Ascending aorta (tissue), 2 donors: Measurements from ENCODE around the gene PLEKHG5. TPM values are rescaled to one million over a fixed set of nuclear protein-coding genes. Genes with fewer than 3 reads are reported as not detected.

ENCODE experiments used
- DNase-seq, 2 donors: peaks; one replicate each; pipeline ENCODE4 v3.0.0-alpha.2; 2019; ENCODE audit warnings: low spot score in 2 of 2
- H3K27ac ChIP-seq, 2 donors: fragments of 200-600 bp; sonication (generic); one replicate each; pipeline ENCODE4 v1.5.1; 2016 to 2017; ENCODE audit warnings: mild to moderate bottlenecking in 1 of 2
- H3K27me3 ChIP-seq: fragments of 200-600 bp; sonication (generic); one replicate; pipeline ENCODE4 v1.5.1; 2017
- H3K36me3 ChIP-seq, 2 donors: fragments of 200-600 bp; sonication (generic); one replicate each; pipeline ENCODE4 v1.5.1; 2016
- H3K4me1 ChIP-seq, 2 donors: fragments of 200-600 bp; sonication (generic); one replicate each; pipeline ENCODE4 v1.5.1; 2016 to 2017; ENCODE audit warnings: mild to moderate bottlenecking in 1 of 2
- H3K4me3 ChIP-seq, 2 donors: fragments of 200-600 bp; sonication (generic); one replicate each; pipeline ENCODE4 v1.5.1; 2016 to 2017; ENCODE audit warnings: mild to moderate bottlenecking in 1 of 2
- H3K9me3 ChIP-seq, 2 donors: fragments of 200-600 bp; sonication (generic); one replicate each; pipeline ENCODE4 v1.5.1; 2016
- CTCF ChIP-seq, 3 experiments: fragments of 200-600 bp in 2 of 3; fragments of 450-650 bp in 1 of 3; sonication (generic) in 2 of 3; IDR thresholded peaks; one replicate each; pipeline ENCODE4 v1.5.1; 2016 to 2019; ENCODE audit warnings: antibody characterized with exemption in 3 of 3, mild to moderate bottlenecking in 1 of 3, moderate library complexity in 1 of 3
- intact Hi-C: fragments of 100-400 bp; cut with DNase I; formaldehyde crosslinking; loops from one replicate; pipeline ENCODE4 v1.15.1; 2023
- total RNA-seq: library from RNA; depleted of rRNA; stranded (reverse); fragments of >200 nt; gene quantifications from one replicate; pipeline ENCODE4 v1.1.0, GENCODE V29; 2016

The PLEKHG5 gene
- total RNA-seq, 1 donor from 2014 or later: 11.4 TPM

GRCh38 chr1:6521536-6521935 lies 30.1 kb upstream of the PLEKHG5 start:
- intact Hi-C loops: no loop called here
- DNase-seq: no peak
- peaks cover 13 to 21% of the 10 kb centered on the region in 2 donors for H3K36me3 ChIP-seq
- no peak overlapping the region for H3K27ac ChIP-seq
- no peak for TF ChIP-seq CTCF (IDR thresholded peaks at IDR 0.05)
- no peak overlapping the region for H3K4me3 ChIP-seq
- no peaks in the 10 kb centered on the region for H3K27me3 ChIP-seq
- no peaks in the 10 kb centered on the region for H3K9me3 ChIP-seq
- H3K4me1 ChIP-seq: peaks cover 5 to 10% of the 10 kb centered on the region in 2 donors

- no peaks in the 10 kb centered on the region for H3K9me3 ChIP-seq
- DNase-seq: no peak
- H3K36me3 ChIP-seq: peaks cover 0 to 7% of the 10 kb centered on the region in 2 donors
- intact Hi-C loops: no loop called here
- H3K4me3 ChIP-seq: no peak overlapping the region
- H3K4me1 ChIP-seq: peaks cover 5 to 10% of the 10 kb centered on the region in 2 donors
- H3K27ac ChIP-seq: peak overlapping the region in 1 of 2 donors; percentile 26
- TF ChIP-seq CTCF (IDR thresholded peaks at IDR 0.05): no peak
- no peaks in the 10 kb centered on the region for H3K27me3 ChIP-seq
Observed at GRCh38 chr1:6519935-6520671, 28.6 kb upstream of the PLEKHG5 start.

GRCh38 chr1:6519491-6519934 lies 28.0 kb upstream of the PLEKHG5 start:
- H3K36me3 ChIP-seq: peaks cover 0 to 1% of the 10 kb centered on the region in 2 donors
- H3K4me3 ChIP-seq: no peak overlapping the region
- intact Hi-C loops: no loop called here
- no peaks in the 10 kb centered on the region for H3K9me3 ChIP-seq
- peak overlapping the region in 1 of 2 donors; percentile 26 for H3K27ac ChIP-seq
- no peak for DNase-seq
- no peak for TF ChIP-seq CTCF (IDR thresholded peaks at IDR 0.05)
- no peaks in the 10 kb centered on the region for H3K27me3 ChIP-seq
- H3K4me1 ChIP-seq: peaks cover 5 to 10% of the 10 kb centered on the region in 2 donors

- DNase-seq: no peak
- Histone ChIP-seq H3K9me3 (no peaks in the 10 kb centered on the region), H3K4me1 (peaks cover 5 to 10% of the 10 kb centered on the region in 2 donors), H3K4me3 (no peak overlapping the region), H3K36me3 (no peaks in the 10 kb centered on the region), H3K27me3 (no peaks in the 10 kb centered on the region), H3K27ac (no peak overlapping the region)
- TF ChIP-seq CTCF (IDR thresholded peaks at IDR 0.05): no peak
- intact Hi-C loops: no loop called here
Observed at GRCh38 chr1:6517435-6517851, 26.0 kb upstream of the PLEKHG5 start.

- Histone ChIP-seq H3K9me3 (no peaks in the 10 kb centered on the region), H3K27ac (no peak overlapping the region), H3K27me3 (no peaks in the 10 kb centered on the region), H3K4me1 (peaks cover 5 to 10% of the 10 kb centered on the region in 2 donors), H3K36me3 (no peaks in the 10 kb centered on the region), H3K4me3 (no peak overlapping the region)
- intact Hi-C loops: no loop called here
- no peak for DNase-seq
- no peak for TF ChIP-seq CTCF (IDR thresholded peaks at IDR 0.05)
Observed at GRCh38 chr1:6515771-6516170, 24.3 kb upstream of the PLEKHG5 start.
